ENCODE data around the gene LCN10.
"Not testable (repeated sequence)": the region's sequence is repeated elsewhere in the genome, so short reads cannot be mapped to it uniquely, and the experiment has no call there.

DNA sequence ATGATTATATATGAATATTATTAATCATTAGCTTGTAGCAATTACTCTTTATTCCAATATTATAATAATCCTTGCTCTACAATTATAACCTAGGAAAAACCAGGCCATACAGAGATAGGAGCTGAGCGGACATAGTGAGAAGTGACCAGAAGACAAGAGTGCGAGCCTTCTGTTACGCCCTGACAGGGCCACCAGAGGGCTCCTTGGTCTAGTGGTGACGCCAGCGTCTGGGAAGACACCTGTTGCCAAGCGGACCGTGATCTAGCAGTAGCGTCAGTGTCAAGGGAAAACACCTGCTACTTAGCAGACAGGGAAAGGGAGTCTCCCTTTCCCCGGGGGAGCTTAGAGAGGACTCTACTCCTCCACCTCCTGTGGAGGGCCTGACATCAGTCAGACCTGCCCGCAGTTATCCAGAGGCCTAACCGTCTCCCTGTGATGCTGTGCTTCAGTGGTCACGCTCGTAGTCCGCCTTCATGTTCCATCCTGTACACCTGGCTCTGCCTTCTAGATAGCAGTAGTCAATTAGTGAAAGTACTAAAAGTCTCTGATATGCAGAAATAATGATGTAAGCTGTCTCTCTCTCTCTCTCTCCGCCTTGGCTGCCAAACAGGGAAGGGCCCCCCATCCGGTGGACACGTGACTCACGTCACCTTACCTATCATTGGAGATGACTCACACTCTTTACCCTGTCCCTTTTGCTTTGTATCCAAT lies 23.8 kb upstream of the LCN10 start:
- not testable (repeated sequence) for TF ChIP-seq EZH2 (IDR thresholded peaks at IDR 0.05; ENCODE audit: borderline replicate concordance, low read length)
- TF ChIP-seq, protein P1, sequence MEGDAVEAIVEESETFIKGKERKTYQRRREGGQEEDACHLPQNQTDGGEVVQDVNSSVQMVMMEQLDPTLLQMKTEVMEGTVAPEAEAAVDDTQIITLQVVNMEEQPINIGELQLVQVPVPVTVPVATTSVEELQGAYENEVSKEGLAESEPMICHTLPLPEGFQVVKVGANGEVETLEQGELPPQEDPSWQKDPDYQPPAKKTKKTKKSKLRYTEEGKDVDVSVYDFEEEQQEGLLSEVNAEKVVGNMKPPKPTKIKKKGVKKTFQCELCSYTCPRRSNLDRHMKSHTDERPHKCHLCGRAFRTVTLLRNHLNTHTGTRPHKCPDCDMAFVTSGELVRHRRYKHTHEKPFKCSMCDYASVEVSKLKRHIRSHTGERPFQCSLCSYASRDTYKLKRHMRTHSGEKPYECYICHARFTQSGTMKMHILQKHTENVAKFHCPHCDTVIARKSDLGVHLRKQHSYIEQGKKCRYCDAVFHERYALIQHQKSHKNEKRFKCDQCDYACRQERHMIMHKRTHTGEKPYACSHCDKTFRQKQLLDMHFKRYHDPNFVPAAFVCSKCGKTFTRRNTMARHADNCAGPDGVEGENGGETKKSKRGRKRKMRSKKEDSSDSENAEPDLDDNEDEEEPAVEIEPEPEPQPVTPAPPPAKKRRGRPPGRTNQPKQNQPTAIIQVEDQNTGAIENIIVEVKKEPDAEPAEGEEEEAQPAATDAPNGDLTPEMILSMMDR (IDR thresholded peaks at IDR 0.05; ENCODE audit: low read length), result not testable (repeated sequence)
